A673 (cell line): ENCODE measurements around the gene GPC6. TPM values are rescaled to one million over a fixed set of nuclear protein-coding genes. Genes with fewer than 3 reads are reported as not detected.

Source experiments
- BruUV-seq: library from RNA; stranded (reverse); fragments of 400-500 nt; replicated peaks from 2 replicates; lab custom pipeline; 2021; lab: Mats Ljungman, UMichigan
- CTCF ChIA-PET: fragments of 300-600 bp; sonication (Branson Sonifier 250); formaldehyde crosslinking; loops from one replicate; lab custom pipeline; 2022; ENCODE audit warnings: antibody characterized with exemption; lab: Charles Lee
- POLR2A ChIA-PET: fragments of 300-600 bp; sonication (Branson Sonifier 250); formaldehyde crosslinking; loops from one replicate; lab custom pipeline; 2022; ENCODE audit warnings: antibody characterized with exemption; ENCODE audit not compliant: low non-redundant PET; lab: Charles Lee
- DNase-seq: peaks from one replicate; pipeline ENCODE4 v3.0.0-alpha.2; 2015; ENCODE audit warnings: low spot score
- H3K27ac ChIP-seq: fragments of 200-600 bp; sonication (generic); 2 replicates; pipeline ENCODE4 v1.5.1; 2016; ENCODE audit warnings: mixed run types, low read depth, mild to moderate bottlenecking, mixed read lengths, antibody characterized with exemption, low read length; ENCODE audit not compliant: poor library complexity, severe bottlenecking
- H3K27me3 ChIP-seq: fragments of 200-600 bp; sonication (generic); replicated peaks from 2 replicates; pipeline ENCODE4 v1.6.1; 2017; ENCODE audit warnings: mixed run types, low read depth, mild to moderate bottlenecking, mixed read lengths, antibody characterized with exemption, low read length; ENCODE audit not compliant: insufficient read depth, poor library complexity
- H3K36me3 ChIP-seq: fragments of 200-600 bp; sonication (generic); 2 replicates; pipeline ENCODE4 v1.6.1; 2016; ENCODE audit warnings: mixed run types, mild to moderate bottlenecking, mixed read lengths, antibody characterized with exemption, low read length; ENCODE audit not compliant: insufficient read depth, poor library complexity, severe bottlenecking
- H3K4me1 ChIP-seq: fragments of 200-600 bp; sonication (generic); 2 replicates; pipeline ENCODE4 v1.6.1; 2017; ENCODE audit warnings: mixed run types, mild to moderate bottlenecking, mixed read lengths, antibody characterized with exemption, low read length; ENCODE audit not compliant: insufficient read depth, poor library complexity, severe bottlenecking
- H3K4me3 ChIP-seq: fragments of 200-600 bp; sonication (generic); 2 replicates; pipeline ENCODE4 v1.5.1; 2016; ENCODE audit warnings: low read depth, mixed run types, mild to moderate bottlenecking, mixed read lengths, low read length; ENCODE audit not compliant: poor library complexity, severe bottlenecking
- H3K9me3 ChIP-seq: fragments of 200-600 bp; sonication (generic); 2 replicates; pipeline ENCODE4 v1.6.1; 2016; ENCODE audit warnings: mixed run types, low read depth, mild to moderate bottlenecking, mixed read lengths, antibody characterized with exemption, low read length; ENCODE audit not compliant: poor library complexity, severe bottlenecking
- EZH2 ChIP-seq: fragments of 200-600 bp; sonication (generic); IDR thresholded peaks from 2 replicates; pipeline ENCODE4 v1.6.1; 2017; ENCODE audit warnings: borderline replicate concordance, low read depth, mild to moderate bottlenecking, mixed read lengths, antibody characterized with exemption, low read length; ENCODE audit not compliant: poor library complexity, severe bottlenecking
- intact Hi-C: fragments of 100-400 bp; cut with micrococcal nuclease; formaldehyde crosslinking; loops from one replicate; pipeline ENCODE4 v1.10.0; 2022; ENCODE audit not compliant: unreplicated experiment
- total RNA-seq: library from RNA; stranded (reverse); gene quantifications from 2 replicates; pipeline ENCODE4 v1.2.3, GENCODE V29; 2021
- TF ChIP-seq, protein P1 (sequence below): fragments of 300-800, 200-600 bp; sonication (generic); conservative IDR thresholded peaks from 2 replicates; pipeline ENCODE4 v1.5.1; 2017; ENCODE audit warnings: low read depth, mild to moderate bottlenecking, antibody characterized with exemption, low read length, moderate library complexity, mixed read lengths

GPC6 gene
- total RNA-seq, 1 experiment from 2014 or later: 23.3 TPM

DNA sequence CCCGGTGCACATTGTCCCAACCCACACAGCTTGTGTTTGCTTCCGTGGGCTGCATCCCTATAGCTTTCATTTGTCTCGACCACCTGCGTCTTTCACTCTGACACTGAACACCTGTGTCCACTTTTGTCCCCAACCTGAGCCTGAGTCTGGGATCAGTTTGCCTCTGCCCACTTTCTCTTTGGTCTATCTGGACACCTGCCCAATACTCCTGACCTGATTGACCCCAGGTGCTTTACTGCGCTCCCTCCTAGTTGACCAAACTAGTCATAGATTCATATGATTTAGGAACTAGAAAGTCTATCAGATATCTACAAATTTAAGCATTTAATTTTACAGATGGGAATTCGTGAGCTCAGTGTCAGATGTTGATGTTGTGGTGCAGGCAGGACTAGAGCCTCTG is 1043.0 kb downstream of the GPC6 start:
- no peaks in the 10 kb centered on the region for H3K9me3 ChIP-seq
- POLR2A ChIA-PET: no interaction called here
- CTCF ChIA-PET: no interaction called here

DNA sequence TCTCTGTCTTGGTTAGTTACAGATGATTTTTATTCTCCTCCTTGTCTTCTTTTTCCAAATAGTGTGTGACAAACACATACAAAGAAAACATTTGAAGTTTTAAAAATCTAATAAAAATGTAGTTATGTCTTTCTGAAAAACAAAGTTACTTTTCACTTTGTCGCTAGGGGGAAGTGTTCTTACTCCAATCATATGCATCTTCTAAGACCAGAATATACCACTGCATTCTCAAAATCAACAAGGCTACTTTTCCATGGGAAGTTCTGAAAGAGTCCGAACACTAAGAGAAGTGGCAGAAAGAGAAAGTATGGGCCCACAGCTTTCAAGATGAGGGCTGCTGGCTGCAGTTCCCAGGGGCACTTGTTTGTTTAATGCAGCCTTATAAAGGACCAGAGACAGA is 1043.9 kb downstream of the GPC6 start:
- Histone ChIP-seq H3K36me3 (no peaks in the 10 kb centered on the region), H3K27ac (no peak overlapping the region), H3K27me3 (no peaks in the 10 kb centered on the region), H3K4me3 (no peak overlapping the region), H3K4me1 (no peaks in the 10 kb centered on the region), H3K9me3 (no peaks in the 10 kb centered on the region)
- DNase-seq: no peak
- TF ChIP-seq, protein P1, sequence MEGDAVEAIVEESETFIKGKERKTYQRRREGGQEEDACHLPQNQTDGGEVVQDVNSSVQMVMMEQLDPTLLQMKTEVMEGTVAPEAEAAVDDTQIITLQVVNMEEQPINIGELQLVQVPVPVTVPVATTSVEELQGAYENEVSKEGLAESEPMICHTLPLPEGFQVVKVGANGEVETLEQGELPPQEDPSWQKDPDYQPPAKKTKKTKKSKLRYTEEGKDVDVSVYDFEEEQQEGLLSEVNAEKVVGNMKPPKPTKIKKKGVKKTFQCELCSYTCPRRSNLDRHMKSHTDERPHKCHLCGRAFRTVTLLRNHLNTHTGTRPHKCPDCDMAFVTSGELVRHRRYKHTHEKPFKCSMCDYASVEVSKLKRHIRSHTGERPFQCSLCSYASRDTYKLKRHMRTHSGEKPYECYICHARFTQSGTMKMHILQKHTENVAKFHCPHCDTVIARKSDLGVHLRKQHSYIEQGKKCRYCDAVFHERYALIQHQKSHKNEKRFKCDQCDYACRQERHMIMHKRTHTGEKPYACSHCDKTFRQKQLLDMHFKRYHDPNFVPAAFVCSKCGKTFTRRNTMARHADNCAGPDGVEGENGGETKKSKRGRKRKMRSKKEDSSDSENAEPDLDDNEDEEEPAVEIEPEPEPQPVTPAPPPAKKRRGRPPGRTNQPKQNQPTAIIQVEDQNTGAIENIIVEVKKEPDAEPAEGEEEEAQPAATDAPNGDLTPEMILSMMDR: no peak
- TF ChIP-seq EZH2: no peak
- BruUV-seq: no TSS peak
- POLR2A ChIA-PET: no interaction called here
- intact Hi-C loops: no loop called here
- CTCF ChIA-PET: interaction anchor here (0.7 kb wide), 1 partner anchor 237 kb away, joined by 3 read pairs; no protein-coding TSS in a partner anchor

More for the DNA sequence above, 1043.0 kb downstream of the GPC6 start:
- no TSS peak for BruUV-seq
- DNase-seq: no peak
- Histone ChIP-seq H3K27ac (no peak overlapping the region), H3K4me1 (no peaks in the 10 kb centered on the region), H3K4me3 (no peak overlapping the region), H3K27me3 (no peaks in the 10 kb centered on the region), H3K36me3 (no peaks in the 10 kb centered on the region)
- TF ChIP-seq, protein P1: no peak
- TF ChIP-seq EZH2: no peak
- intact Hi-C loops: no loop called here

DNA sequence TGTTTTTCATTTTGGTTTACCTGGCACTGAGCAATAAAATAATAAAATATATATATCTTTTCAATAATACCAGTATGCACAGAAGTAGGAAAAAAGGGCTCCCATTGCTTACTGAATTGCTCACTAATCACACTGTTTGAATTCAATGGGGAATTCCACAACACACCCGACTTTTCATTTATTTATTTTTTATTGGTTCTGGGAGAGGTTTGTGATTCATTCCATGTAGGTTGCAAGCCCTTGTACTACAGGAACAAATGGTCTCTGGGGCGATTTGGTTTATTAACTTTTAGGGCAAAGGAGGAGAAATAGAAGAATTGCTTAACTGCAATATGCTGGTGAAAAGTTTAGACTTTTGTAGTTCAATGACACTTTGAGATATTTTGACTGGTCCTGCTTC is 1045.4 kb downstream of the GPC6 start:
- TF ChIP-seq, protein P1: no peak
- TF ChIP-seq EZH2: no peak
- H3K27me3 ChIP-seq: no peaks in the 10 kb centered on the region
- no peak overlapping the region for H3K27ac ChIP-seq
- no peaks in the 10 kb centered on the region for H3K4me1 ChIP-seq
- POLR2A ChIA-PET: no interaction called here
- no peaks in the 10 kb centered on the region for H3K36me3 ChIP-seq
- no peak for DNase-seq
- H3K4me3 ChIP-seq: no peak overlapping the region
- intact Hi-C loops: no loop called here
- BruUV-seq: no TSS peak
- no peaks in the 10 kb centered on the region for H3K9me3 ChIP-seq
- CTCF ChIA-PET: no interaction called here
